Sigmoid colon (tissue), 7 donors: Measurements from ENCODE around the gene KCNJ4. TPM values are rescaled to one million over a fixed set of nuclear protein-coding genes. Genes with fewer than 3 reads are reported as not detected.
"Not testable (repeated sequence)": the region's sequence is repeated elsewhere in the genome, so short reads cannot be mapped to it uniquely, and the experiment has no call there.

Experiments
- DNase-seq: peaks from one replicate; pipeline ENCODE4 v3.0.0-alpha.2; 2019
- H3K27ac ChIP-seq, 4 donors: fragments of 200-600 bp; sonication (generic); one replicate each; pipeline ENCODE4 v1.5.1; 2016 to 2019; ENCODE audit warnings: mild to moderate bottlenecking in 1 of 4
- H3K27me3 ChIP-seq, 3 donors: fragments of 200-600 bp; sonication (generic); one replicate each; pipeline ENCODE4 v1.5.1; 2019; ENCODE audit warnings: mild to moderate bottlenecking in 1 of 3
- H3K36me3 ChIP-seq, 4 donors: fragments of 200-600 bp; sonication (generic); one replicate each; pipeline ENCODE4 v1.5.1; 2016 to 2019
- H3K4me1 ChIP-seq, 4 donors: fragments of 200-600 bp; sonication (generic); one replicate each; pipeline ENCODE4 v1.5.1; 2017 to 2019
- H3K4me3 ChIP-seq, 4 donors: fragments of 200-600 bp; sonication (generic); one replicate each; pipeline ENCODE4 v1.5.1; 2017 to 2019; ENCODE audit warnings: mild to moderate bottlenecking in 2 of 4, moderate library complexity in 1 of 4
- H3K9me3 ChIP-seq, 4 donors: fragments of 200-600 bp in 3 of 4; sonication (generic) in 3 of 4; one replicate each; pipeline versions ENCODE4 v1.5.1 to v1.6.1; 2013 to 2019
- CTCF ChIP-seq, 4 experiments: fragments of 450-650 bp in 3 of 4; fragments of 200-600 bp in 1 of 4; IDR thresholded peaks; one replicate each; pipeline ENCODE4 v1.5.1; 2016 to 2019; ENCODE audit warnings: antibody characterized with exemption in 4 of 4, mild to moderate bottlenecking in 3 of 4, moderate library complexity in 2 of 4
- EP300 ChIP-seq, 4 donors: sonication (generic); formaldehyde crosslinking; IDR thresholded peaks; one replicate each; pipeline ENCODE4 v1.6.1; 2017; ENCODE audit warnings: antibody characterized with exemption in 4 of 4
- POLR2AphosphoS5 ChIP-seq, 4 donors: sonication (generic); formaldehyde crosslinking; IDR thresholded peaks; one replicate each; pipeline ENCODE4 v1.6.1; 2017; ENCODE audit warnings: antibody characterized with exemption in 4 of 4
- whole genome bisulfite sequencing, 2 donors: extraction: QIAGEN DNeasy Blood & Tissue Kit; methylation state at CpG; one replicate each; pipeline ENCODE4 v1.1.7; 2013; 5-methylcytosine and 5-hydroxymethylcytosine counted together
- intact Hi-C: fragments of 100-400 bp; cut with DNase I; formaldehyde crosslinking; loops from one replicate; pipeline ENCODE4 v1.15.1; 2023
- polyA plus RNA-seq, 3 donors: library from polyadenylated mRNA; stranded (reverse); fragments of 200-250 nt; gene quantifications; one replicate each; pipeline ENCODE4 v1.2.3, GENCODE V29; 2013
- total RNA-seq, 4 donors: library from RNA; depleted of rRNA; stranded (reverse); fragments of >200 nt; gene quantifications; one replicate each; pipeline ENCODE4 v1.1.0, GENCODE V29; 2016
- donor health status: healthy with polysubstance abuse.
- donor health status: Bipolar disorder and iron deficiency.
- donor health status: healthy.

Gene KCNJ4
- total and polyA plus RNA-seq, 7 donors, result 0.03 TPM; not detected in 6

- no peaks in the 10 kb centered on the region for H3K9me3 ChIP-seq
- H3K4me3 ChIP-seq, result peak overlapping the region; percentile 59 to 95 (median 83)
- WGBS, 2 donors, result 2 to 5% methylated on average over 60 of the region's 60 CpGs
- H3K36me3 ChIP-seq, result no peaks in the 10 kb centered on the region
- DNase-seq, result no peak
- TF ChIP-seq POLR2AphosphoS5 (IDR thresholded peaks at IDR 0.05) (peak in 1 of 4 donors; percentile 39), CTCF (IDR thresholded peaks at IDR 0.05) (no peak), EP300 (IDR thresholded peaks at IDR 0.05) (no peak)
- intact Hi-C loops, result loop anchor here (5.0 kb wide), 3 partner anchors 65 to 195 kb away; partner anchors contain the start of genes DMC1 and MAFF
- H3K4me1 ChIP-seq, result peaks cover 0 to 25% (median 18%) of the 10 kb centered on the region in 4 donors
- peak overlapping the region; percentile 91 to 96 (median 92) for H3K27ac ChIP-seq
- H3K27me3 ChIP-seq, result no peaks in the 10 kb centered on the region
These were observed 57.6 kb downstream of the KCNJ4 start for GRCh38 chr22:38397189-38398085.

- 48 to 74% methylated on average over 12 of the region's 12 CpGs for WGBS, 2 donors
- H3K27ac ChIP-seq, result peak overlapping the region; percentile 91 to 96 (median 92)
- not testable (repeated sequence) for DNase-seq, H3K27me3 ChIP-seq, H3K36me3 ChIP-seq, H3K9me3 ChIP-seq
- H3K4me1 ChIP-seq, result peaks cover 0 to 25% (median 18%) of the 10 kb centered on the region in 4 donors
- intact Hi-C loops, result loop anchor here (5.0 kb wide), 3 partner anchors 66 to 194 kb away; partner anchors contain the start of genes DMC1 and MAFF
- H3K4me3 ChIP-seq, result peak overlapping the region in 3 of 4 donors; percentile 82 to 95 (median 84)
These were observed 58.4 kb downstream of the KCNJ4 start for GRCh38 chr22:38396440-38397069.

- not testable (repeated sequence) for DNase-seq, H3K27me3 ChIP-seq, H3K9me3 ChIP-seq, H3K4me3 ChIP-seq, H3K36me3 ChIP-seq
- intact Hi-C loops, result loop anchor here (5.0 kb wide), 3 partner anchors 66 to 194 kb away; partner anchors contain the start of genes DMC1 and MAFF
- H3K4me1 ChIP-seq, result peaks cover 0 to 25% (median 18%) of the 10 kb centered on the region in 4 donors
- H3K27ac ChIP-seq, result peak overlapping the region in 2 of 4 donors; percentile 91 to 96
These were observed 59.1 kb downstream of the KCNJ4 start for GRCh38 chr22:38395944-38396343.

- H3K9me3 ChIP-seq, H3K27me3 ChIP-seq, H3K36me3 ChIP-seq, H3K4me3 ChIP-seq, DNase-seq: not testable (repeated sequence)
- Histone ChIP-seq H3K27ac (peak overlapping the region in 2 of 4 donors; percentile 14 to 91), H3K4me1 (peaks cover 0 to 25% (median 18%) of the 10 kb centered on the region in 4 donors)
- 33 to 40% methylated on average over 6 of the region's 6 CpGs for WGBS, 2 donors
- intact Hi-C loops, result loop anchor here (5.0 kb wide), 3 partner anchors 67 to 193 kb away; partner anchors contain the start of genes DMC1 and MAFF
These were observed 59.9 kb downstream of the KCNJ4 start for GRCh38 chr22:38394929-38395624.

- H3K27me3 ChIP-seq, H3K4me3 ChIP-seq, H3K27ac ChIP-seq, H3K9me3 ChIP-seq, H3K4me1 ChIP-seq, H3K36me3 ChIP-seq, intact Hi-C loops, DNase-seq: not testable (repeated sequence)
- WGBS, 2 donors, result 73 to 84% methylated on average over 4 of the region's 4 CpGs
These were observed 65.6 kb downstream of the KCNJ4 start for GRCh38 chr22:38389428-38389818.

- H3K27me3 ChIP-seq, DNase-seq, H3K9me3 ChIP-seq, H3K4me1 ChIP-seq, H3K36me3 ChIP-seq, H3K4me3 ChIP-seq, intact Hi-C loops: not testable (repeated sequence)
- H3K27ac ChIP-seq, result peak overlapping the region in 1 of 4 donors; percentile 5
- 78 to 82% methylated on average over 6 of the region's 6 CpGs for WGBS, 2 donors
These were observed 66.2 kb downstream of the KCNJ4 start for GRCh38 chr22:38388506-38389427.

- H3K36me3 ChIP-seq, DNase-seq, intact Hi-C loops, H3K27me3 ChIP-seq, H3K9me3 ChIP-seq, H3K4me1 ChIP-seq, H3K4me3 ChIP-seq: not testable (repeated sequence)
- WGBS, 2 donors, result 54 to 77% methylated on average over 5 of the region's 5 CpGs
- peak overlapping the region in 1 of 4 donors; percentile 49 for H3K27ac ChIP-seq
These were observed 68.1 kb downstream of the KCNJ4 start for GRCh38 chr22:38386918-38387317.
